Stimulated activated CD8-positive, alpha-beta memory T cell treated with anti-CD3 and anti-CD28 coated beads, Interleukin-7, amount 100 ng/mL, for 24 hours (primary cell): ENCODE results near the gene YPEL5.

Experiments
- DNase-seq: peaks from one replicate; pipeline ENCODE4 v3.0.0-alpha.2; 2020; ENCODE audit warnings: low read depth

The YPEL5 gene

GRCh38 chr2:30205456-30205855 is 58.6 kb downstream of the YPEL5 start:
- DNase-seq: no peak

DNA sequence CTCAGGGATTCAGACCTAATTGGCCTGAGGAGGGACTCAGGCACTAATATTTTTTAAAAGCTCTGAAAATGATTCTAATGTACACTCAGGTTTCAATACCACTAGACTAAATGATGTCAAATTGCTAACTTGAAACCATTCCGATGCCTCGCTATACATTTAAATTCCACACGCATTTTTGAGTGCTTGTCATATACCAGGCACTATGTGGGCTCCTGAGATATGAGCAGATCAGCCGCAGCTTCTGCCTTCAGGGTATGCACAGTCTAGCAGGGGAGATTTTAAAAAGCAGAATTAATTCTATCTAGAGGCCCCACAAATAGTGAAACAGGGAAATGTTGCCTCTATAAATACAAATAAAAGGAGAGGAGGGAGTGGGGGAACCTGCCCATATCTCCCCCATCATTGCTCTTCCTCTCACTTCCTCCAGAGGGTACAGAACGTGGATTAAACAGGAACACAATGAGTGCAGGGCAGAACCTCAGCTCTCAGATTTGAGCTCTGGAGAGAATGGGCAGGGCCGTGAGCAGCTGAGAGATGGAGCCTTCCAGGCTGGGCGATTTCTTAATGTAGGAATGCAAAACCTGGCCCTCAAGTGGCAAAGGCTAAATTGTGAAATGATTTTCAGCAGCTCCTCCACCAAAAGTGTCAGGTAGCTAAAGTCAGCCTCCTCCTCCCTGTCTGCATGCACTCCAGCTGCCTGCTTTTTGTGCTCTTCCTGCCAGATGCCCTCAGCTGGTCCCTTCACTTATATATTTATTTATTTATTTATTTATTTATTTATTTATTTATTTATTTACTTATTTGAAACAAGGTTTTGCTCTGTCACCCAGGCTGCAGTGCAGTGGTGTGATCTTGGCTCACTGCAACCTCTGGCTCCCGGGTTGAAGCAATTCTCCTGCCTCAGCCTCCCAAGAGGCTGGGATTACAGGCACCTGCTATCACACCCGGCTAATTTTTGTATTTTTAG is 59.9 kb downstream of the YPEL5 start:
- no peak for DNase-seq

- DNase-seq: no peak
Observed at GRCh38 chr2:30208453-30208852, 61.6 kb downstream of the YPEL5 start.

- no peak for DNase-seq
Observed at GRCh38 chr2:30209227-30209626, 62.4 kb downstream of the YPEL5 start.
